Measurements from ENCODE around the gene PACRG.

Gene PACRG

DNA sequence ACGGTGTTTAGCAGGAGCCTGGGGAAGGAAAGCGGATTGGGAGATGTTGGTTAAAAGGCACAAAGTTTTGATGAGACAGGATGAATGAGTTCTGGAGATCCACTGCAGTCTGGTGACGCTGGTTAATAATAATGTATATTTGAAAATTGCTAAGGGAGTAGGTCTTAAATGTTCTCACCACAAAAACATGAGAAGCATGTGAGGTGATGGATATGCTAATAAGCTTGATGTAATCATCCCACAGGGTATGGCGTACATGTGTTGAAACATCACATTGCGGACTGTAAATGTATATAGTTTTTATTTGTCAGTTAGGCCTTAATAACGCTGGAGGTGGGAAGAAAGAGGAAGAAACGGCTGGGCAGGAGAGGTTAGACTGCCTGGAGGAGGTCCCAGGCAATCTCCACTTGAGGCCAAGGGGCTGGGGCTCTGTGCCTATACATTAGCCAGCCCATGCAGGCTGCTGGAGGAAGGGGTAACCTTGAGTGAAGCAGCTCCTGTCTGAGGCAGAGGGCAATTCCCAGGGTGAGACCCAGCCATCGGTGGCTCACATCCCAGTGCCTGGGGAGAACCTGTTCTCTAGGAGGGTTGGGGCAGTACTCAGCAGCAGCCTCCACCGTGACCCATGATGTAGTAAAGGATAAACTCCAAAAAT lies 498.5 kb downstream of the PACRG start:
- no peak for DNase-seq

GRCh38 chr6:163226836-163227485 lies 499.2 kb downstream of the PACRG start:
- DNase-seq = no peak

DNA sequence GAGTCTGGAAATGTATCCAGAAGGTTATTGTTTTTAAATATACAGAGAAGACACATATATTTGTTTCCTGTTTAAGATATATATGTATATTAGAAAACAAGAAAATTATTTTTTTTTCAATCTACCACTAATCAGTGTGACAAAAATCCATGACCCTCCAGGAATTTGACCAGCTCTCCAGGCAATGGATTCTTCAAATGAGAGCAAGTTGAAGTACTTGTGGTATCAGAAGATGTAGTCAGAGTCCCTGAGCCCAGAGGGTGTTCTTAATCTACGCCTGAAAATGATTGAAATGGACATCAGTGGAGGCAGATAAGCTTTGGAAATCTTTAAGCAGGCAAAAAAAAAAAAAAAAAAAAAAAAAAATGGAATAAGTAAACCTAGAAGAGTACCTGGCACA lies 500.3 kb downstream of the PACRG start:
- DNase-seq = no peak

GRCh38 chr6:163229050-163229449 lies 501.3 kb downstream of the PACRG start:
- no peak for DNase-seq

DNA sequence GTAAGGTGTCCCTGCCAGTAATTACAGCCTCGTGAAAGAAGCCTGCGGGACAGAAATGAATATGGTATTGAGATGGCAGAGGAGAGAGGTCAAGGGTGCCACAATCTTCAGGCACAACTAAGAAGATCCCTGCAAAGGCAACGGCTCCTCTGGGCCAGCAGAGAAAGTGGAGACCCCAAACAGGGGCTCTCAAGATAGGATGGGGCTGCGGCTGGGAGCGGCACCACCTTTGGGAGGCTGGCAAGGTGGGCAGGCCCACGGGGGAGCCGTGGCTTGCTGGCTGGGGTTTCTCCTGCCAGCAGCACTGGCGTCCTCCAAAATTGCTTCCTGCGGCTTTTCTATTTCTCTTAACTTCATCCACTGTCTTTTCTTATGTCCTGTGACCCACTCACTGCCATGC lies 503.1 kb downstream of the PACRG start:
- no peak for DNase-seq

DNA sequence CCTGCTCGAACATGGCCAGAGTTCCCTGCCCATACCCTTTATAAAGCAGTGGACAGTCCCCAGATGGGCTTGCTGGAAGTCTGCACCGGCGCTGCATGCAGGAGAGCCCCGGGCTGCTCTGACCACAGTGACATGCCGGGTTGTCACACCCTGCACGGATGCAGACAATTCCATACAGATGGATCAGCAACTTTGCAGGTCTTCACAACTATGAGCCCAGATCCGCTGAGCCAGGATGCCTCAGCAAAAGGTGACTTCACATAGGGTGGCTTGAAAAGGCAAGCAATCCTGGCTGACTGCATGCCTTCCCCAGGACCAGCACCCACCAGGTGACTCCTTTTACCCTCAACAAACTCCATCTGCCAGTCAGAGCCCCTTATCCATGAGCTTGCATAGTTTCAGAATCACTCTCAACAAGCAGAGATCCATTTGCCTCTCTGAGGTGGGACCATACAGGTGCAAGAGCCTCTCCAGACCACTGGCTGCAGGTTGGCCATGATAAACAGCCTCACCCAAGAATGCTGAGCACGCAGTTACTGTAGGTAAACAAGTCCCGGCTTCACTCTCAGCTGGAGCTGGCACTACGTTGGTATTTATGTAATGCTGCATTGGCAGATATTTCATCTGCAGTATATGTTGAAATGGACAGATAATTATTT lies 503.7 kb downstream of the PACRG start:
- DNase-seq = no peak

- no peak for DNase-seq
These were observed 504.3 kb downstream of the PACRG start for GRCh38 chr6:163232015-163232523.

- DNase-seq = no peak
These were observed 504.9 kb downstream of the PACRG start for GRCh38 chr6:163232649-163233048.

GRCh38 chr6:163237110-163237509 lies 509.3 kb downstream of the PACRG start:
- no peak for DNase-seq

DNA sequence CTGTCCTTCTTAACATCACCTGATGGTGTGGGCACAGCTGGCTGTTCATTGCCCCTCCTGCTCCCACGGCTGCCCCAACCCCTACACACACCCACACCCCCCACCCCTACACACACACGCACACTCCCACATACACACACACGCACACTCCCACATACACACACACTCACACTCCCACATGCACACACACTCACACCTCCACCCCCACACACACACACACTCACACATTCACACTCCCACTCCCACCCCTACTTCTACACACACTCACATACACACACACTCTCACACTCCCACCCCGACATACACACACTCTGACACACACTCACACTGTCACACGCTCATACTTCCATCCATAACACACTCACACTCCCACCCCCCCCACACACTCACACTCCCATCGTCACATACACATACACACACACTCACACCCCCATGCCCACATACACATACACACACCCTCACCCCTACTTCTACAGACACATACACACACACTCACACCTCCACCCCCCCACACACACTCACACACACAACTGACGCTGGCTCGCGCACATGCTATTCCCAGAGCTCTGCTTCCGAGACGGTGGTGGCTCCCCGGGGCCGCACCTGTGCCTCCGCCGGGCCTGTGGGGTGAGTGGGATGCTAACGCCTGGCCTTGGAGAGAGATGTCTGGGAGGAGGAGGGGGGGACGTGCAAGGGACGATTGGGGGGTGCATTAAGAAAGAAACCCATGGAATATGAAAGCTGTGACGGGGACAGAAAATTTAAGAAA lies 512.0 kb downstream of the PACRG start:
- no peak for DNase-seq

DNA sequence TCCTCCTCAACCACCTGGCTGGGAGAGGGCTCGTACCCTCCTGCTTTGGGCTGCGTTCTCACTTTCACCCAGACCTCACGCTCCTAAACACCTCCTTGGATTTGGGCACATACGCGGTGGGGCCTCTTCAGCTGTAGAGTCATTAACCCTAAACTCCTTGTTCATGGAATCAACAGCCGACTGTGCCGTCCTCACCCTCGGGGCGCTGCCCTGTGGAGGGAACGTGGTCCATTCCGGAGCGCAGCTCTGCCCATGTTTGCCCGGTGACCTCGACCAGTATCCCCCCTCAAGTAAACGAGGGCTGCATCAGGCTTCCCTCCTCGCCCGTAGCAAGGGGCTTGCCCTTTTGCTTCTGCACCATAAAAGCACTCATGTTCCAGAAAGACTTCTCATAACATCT lies 512.8 kb downstream of the PACRG start:
- DNase-seq = no peak

GRCh38 chr6:163241683-163242082 lies 513.9 kb downstream of the PACRG start:
- no peak for DNase-seq

- DNase-seq = no peak
These were observed 515.3 kb downstream of the PACRG start for GRCh38 chr6:163243083-163243482.

DNA sequence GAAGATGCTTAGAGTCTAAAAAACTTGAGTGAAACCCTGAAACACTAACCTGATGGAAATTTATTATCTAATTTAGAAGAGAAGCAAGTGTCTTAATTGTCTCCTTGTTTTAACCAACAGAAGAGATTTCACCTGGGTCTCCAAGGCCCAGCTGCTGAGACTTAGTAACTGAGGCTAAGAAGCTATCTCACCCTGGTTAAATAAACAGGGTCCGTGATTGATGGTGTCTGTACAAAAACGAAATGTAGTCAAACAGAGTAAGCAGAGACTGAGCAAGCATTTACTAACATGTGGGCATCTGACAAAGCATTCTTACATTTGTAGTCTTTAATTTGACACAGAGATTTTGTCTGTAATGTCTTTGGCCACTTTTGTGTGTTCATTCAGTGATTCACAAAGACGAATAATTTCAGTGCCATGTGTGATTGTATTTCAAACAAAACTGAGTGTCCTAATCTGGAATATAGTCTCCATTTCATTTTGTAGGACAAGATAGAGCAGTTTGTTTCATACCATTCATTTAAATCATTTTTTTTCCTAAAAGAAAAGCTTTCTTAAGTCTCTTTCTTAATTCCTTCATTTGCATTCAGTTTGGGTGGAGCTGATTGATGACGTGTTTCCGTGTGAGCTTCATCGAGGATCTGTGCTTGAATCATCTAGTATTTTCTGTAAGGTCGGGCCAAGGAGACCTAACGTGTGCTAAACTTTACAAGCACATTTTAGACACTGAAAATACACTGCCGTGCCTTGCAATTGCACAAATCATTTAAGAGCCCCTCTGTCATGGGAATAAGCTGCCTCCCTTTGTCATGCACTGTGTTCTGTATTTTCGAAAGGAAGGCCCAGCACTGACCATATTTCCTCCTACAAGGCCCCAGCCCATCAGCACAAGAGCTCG lies 516.2 kb downstream of the PACRG start:
- DNase-seq = no peak

DNA sequence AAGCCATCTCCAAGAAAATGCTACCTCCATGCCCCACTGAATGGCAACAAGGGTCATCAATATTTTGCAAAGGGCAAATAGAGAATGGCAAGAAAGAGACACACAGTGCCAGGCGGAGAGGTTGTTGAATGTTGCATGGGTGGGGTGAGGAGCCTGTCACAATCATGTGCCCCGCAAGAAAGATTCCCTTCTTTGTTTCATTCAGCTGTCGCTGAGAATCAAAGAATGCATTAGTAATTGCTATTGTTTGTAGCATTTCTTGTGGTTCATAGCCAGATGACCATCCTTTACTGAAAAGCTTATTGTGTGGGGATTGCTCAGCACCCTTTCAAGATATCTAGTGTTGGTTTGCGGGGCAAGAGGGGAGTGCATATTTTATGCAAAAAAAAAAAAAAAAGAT lies 520.3 kb downstream of the PACRG start:
- DNase-seq = no peak

GRCh38 chr6:163249651-163250101 lies 521.9 kb downstream of the PACRG start:
- DNase-seq = no peak

- DNase-seq = no peak
These were observed 522.3 kb downstream of the PACRG start for GRCh38 chr6:163250116-163250515.

- no peak for DNase-seq
These were observed 524.4 kb downstream of the PACRG start for GRCh38 chr6:163252061-163252591.

DNA sequence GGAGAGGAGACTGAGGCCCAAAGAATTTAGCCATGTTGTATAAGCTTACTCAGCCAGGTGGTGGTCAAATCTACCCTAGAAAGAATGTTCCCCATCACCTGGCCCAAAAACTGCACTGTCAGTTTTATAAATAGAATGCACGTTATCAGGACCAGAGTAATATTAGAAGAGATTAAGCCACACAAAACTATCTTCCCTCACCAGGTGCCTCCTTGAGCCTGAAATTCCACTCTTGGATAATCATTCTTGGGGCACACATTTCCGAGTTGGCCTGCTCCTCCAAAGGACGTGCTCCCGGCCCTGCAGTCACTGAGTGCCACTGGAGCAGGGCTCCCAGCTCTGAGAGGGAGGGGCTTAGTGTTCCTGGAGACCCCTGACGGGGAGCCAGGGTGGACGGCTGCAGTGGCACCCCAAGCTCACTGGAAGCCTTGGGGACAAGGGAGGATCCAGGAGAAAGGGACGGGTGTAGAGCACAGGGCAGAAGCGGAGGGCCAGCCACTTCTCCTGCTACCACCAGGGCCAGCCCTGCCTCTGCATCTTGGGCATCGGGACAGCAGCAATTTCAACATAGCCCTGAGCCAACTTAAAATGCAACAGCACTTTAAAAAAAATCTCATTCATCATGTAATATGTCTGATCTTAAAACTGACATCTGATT lies 525.9 kb downstream of the PACRG start:
- DNase-seq = no peak

- DNase-seq = no peak
These were observed 526.6 kb downstream of the PACRG start for GRCh38 chr6:163254341-163254835.

DNA sequence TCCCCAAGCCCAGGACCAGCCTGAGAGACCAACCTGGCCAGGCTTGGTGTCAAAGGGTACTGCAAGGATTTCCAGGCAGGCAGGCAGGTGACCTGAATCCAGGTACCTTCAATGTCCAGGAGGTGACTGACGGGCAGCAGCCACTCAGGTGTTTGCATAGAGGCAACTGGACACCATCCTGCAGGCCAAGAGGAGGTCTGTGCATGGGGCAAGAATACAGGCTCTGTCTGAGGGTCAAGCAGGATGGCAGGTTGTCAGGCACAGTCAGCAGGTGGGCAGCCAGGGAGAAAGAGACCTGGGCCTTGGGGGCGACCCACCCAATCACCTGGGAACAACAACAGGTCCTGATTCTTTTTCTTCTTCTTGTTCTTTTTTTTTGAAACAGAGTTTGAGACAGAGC lies 527.5 kb downstream of the PACRG start:
- no peak for DNase-seq

Data from NCI-H2081 treated with DMSO at 0.1 percent for 48 hours (cell line).